ENCODE results near the gene LRMDA.

- TF ChIP-seq FOXM1 (IDR thresholded peaks at IDR 0.05; ENCODE audit: borderline replicate concordance, low read depth) (no peak), CREB1 (IDR thresholded peaks at IDR 0.05; ENCODE audit: low read depth) (no peak), REST (IDR thresholded peaks at IDR 0.05; ENCODE audit: low read depth) (no peak), TAF1 (IDR thresholded peaks at IDR 0.05; ENCODE audit: low read depth) (no peak), EP300 (IDR thresholded peaks at IDR 0.05; ENCODE audit: borderline replicate concordance) (no peak), YY1 (IDR thresholded peaks at IDR 0.05; ENCODE audit: low read depth) (no peak), TCF12 (IDR thresholded peaks at IDR 0.05; ENCODE audit: low read depth) (no peak), NFIC (IDR thresholded peaks at IDR 0.05) (no peak), MAX (IDR thresholded peaks at IDR 0.05) (no peak), RAD21 (IDR thresholded peaks at IDR 0.05; ENCODE audit: low read depth) (no peak), CEBPB (IDR thresholded peaks at IDR 0.05) (no peak), EGR1 (IDR thresholded peaks at IDR 0.05) (no peak), TEAD4 (IDR thresholded peaks at IDR 0.05) (no peak)
Observed at GRCh38 chr10:75592151-75592787, 160.8 kb downstream of the LRMDA start.

Data from Ishikawa (cell line).